Prostate gland (tissue), 2 donors: Measurements from ENCODE around the gene LRRC40.

Experiments
- CTCF ChIP-seq, 4 experiments: fragments of 200-600 bp in 2 of 4; fragments of 450-650 bp in 2 of 4; sonication (generic) in 2 of 4; IDR thresholded peaks; 1 replicate in 3 of 4; 2 replicates in 1 of 4; pipeline ENCODE4 v1.5.1; 2016 to 2019; ENCODE audit warnings: antibody characterized with exemption in 4 of 4, mild to moderate bottlenecking in 2 of 4, moderate library complexity in 2 of 4
- POLR2A ChIP-seq: fragments of 450-650 bp; IDR thresholded peaks from one replicate; pipeline ENCODE4 v1.6.1; 2016; ENCODE audit warnings: antibody characterized with exemption, mild to moderate bottlenecking

GRCh38 chr1:70228670-70229069, 23.3 kb upstream of the LRRC40 start:
- TF ChIP-seq CTCF (IDR thresholded peaks at IDR 0.05): no peak
- no peak for TF ChIP-seq POLR2A
